Left renal pelvis (tissue), 4 donors: ENCODE data around the gene REEP1. TPM values are rescaled to one million over a fixed set of nuclear protein-coding genes. Genes with fewer than 3 reads are reported as not detected.

Experiments
- polyA plus RNA-seq, 4 donors: library from polyadenylated mRNA; unstranded; fragments of 120-200 nt; gene quantifications; one replicate each; pipeline ENCODE4 v1.2.1, GENCODE V29; 2013; ENCODE audit not compliant: insufficient read length in 4 of 4

The REEP1 gene
- polyA plus RNA-seq, 4 donors, result 3.3 to 11.0 (median 4.1) TPM

Other genes with a start within 250 kb of the REEP1 start
- gene POLR1A, start 231.7 kb downstream of the REEP1 start, polyA plus RNA-seq, result 10 to 100 TPM; 17.1 to 22.3 (median 19.1) TPM
- 100 to 1,000 TPM; 105 to 147 (median 134) TPM for gene PTCD3, start 231.4 kb downstream of the REEP1 start, polyA plus RNA-seq
- 100 to 1,000 TPM in 3 of 4 donors, 10 to 100 TPM in 1; 63.1 to 111 (median 108) TPM for gene IMMT, start 142.2 kb downstream of the REEP1 start, polyA plus RNA-seq
- gene MRPL35, start 138.2 kb downstream of the REEP1 start, polyA plus RNA-seq, result 10 to 100 TPM; 38.4 to 62.0 (median 50.5) TPM
- 10 to 100 TPM; 37.6 to 67.1 (median 59.1) TPM for gene KDM3A, start 103.7 kb upstream of the REEP1 start, polyA plus RNA-seq
- gene CHMP3, start 225.8 kb upstream of the REEP1 start, polyA plus RNA-seq, result 100 to 1,000 TPM; 121 to 149 (median 135) TPM